GM18870 (cell line): ENCODE results near the gene TRABD2A.

Experiments used
- ATAC-seq: cut with Tn5 transposase; IDR thresholded peaks from one replicate; pipeline ENCODE4 v1.9.1; 2021; ENCODE audit warnings: moderate library complexity; ENCODE audit not compliant: unreplicated experiment

TRABD2A gene

DNA sequence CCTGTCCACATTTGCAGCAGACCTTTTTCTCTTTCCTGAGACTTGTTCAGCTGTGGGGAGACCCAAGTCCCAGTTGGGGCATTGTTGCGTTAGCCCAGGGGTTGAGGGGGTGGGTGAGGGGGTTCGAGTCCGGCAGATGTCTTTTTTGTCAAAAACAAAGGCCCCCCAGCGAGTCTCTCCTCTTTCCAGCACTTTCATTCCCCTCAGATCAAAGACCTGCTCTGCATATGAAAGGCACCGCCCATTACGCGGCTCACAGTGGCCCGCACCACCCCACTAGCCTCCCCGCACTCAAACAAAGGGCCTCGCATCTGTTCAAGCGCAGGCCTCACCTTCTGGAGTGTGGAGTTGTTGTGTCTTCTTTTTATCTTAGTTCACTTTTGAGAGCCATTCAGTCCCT lies 25.2 kb downstream of the TRABD2A start:
- ATAC-seq: no peak

DNA sequence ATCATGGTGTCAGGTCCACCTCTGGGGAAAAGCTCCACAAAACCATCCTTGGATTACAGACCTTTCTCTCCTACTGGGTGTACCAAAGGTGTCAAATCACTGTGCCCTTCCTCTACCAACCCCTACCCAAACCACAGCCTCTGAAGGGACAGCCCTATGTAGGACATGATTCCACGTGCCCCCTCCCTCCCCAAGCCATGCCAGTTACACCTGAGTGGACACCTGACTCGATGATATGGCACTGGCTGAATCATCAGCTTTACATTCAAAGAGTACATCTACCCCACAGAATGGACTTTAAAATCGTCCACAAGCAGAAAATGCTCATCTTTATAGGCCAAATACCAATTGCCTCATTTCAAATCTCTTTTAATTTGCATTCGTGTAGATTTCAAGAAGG lies 26.0 kb downstream of the TRABD2A start:
- ATAC-seq: no peak

DNA sequence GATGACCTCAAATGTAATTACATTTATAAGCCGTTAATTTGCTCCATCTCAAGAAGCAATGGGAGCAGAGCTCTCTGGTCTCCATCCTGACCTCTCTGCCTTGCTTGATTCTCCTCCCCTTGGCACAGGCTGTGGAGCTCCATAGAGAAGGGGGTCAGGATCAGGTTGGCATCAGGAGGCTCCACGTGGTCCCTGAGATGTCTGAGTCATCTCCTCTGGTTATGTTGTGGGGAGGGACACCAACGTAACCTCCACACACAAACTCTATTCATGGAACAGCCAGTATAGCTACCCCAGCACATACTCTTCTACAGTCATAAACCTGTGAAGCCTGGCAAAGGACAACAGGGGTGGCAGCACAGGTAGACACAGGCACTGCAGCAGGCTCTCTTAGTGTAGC lies 29.0 kb downstream of the TRABD2A start:
- no peak for ATAC-seq

DNA sequence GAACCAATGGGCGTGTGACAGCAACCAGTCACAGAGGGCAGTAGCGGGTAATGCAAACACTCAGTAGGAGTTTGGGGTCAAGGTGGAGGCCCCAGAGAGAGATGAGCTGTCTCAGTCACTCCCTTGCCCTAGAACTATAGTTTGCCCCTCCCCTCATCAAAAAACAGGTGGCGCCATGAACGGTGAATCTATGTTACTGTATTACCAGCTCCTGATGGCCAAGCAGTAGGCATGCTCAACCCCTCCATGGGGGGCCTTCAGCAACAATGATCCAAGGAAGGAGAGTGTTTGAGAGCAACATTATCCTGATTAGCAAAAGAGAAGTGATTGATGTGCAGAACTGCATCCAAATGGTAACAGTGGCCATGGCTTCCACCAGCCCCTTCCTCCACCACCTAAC lies 30.4 kb downstream of the TRABD2A start:
- no peak for ATAC-seq

DNA sequence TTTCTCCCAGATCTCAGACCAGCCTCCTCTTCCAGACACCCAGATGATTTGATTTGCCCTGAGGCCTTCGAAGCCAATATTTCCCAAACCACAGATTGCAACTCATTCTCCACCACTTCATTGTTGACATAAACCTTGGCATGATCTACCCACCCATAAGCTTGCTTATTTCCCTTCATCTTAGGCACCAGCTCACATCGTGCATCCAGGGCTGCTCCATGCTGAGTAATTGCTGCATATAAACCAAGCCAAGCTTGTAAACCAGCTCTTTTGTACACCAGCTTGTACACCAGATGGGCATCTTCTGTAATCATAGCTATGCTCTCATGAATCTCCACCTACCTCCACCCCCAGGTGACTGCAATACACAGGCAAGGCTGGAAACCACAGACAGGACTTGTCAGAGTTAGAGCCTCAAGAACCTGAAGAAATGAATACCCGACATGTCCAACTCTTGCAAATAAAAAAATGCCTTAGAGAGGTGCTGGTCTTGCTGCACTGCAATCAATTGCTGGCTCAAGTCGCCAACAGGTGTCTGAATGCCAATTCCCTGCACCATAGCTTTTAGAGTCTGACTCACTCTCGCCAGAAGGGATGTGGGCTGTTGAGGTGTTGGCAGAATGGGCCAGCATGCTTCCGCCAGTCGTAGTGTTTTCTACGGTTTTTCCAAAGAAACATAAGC lies 31.5 kb downstream of the TRABD2A start:
- no peak for ATAC-seq

DNA sequence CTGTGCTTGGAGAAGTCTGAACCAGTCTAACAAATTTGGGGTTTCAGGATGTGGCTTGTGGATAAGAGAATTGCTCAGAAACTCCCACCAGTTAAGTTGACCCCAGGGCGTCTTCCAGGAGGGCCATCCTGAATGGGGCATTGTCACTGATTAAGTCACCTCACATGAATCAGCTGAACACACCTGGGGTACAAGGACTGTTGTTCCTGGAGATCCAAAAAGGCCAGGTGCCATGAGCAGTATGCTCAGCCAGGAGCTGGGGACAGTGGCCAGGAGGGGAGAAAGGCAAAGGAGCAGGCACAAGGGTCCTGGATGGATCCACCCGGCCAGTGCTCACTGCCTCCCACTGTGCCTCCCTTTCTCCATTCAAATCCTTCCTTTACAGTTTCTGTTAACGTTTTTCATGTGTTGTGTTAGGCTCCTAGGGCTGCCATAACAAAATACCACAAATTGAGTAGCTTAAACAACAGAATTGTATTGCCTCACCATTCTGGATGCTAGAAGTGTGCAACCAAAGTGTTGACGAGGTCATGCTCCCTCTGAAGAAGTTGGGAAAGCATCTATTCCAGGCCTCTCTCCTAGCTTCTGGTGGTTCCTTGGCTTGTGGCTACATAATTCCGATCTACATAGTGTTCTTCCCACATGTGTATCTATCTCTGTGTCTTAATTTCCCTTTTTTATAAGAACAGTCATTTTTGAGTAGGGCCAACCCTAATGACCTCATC lies 33.4 kb downstream of the TRABD2A start:
- ATAC-seq: no peak

DNA sequence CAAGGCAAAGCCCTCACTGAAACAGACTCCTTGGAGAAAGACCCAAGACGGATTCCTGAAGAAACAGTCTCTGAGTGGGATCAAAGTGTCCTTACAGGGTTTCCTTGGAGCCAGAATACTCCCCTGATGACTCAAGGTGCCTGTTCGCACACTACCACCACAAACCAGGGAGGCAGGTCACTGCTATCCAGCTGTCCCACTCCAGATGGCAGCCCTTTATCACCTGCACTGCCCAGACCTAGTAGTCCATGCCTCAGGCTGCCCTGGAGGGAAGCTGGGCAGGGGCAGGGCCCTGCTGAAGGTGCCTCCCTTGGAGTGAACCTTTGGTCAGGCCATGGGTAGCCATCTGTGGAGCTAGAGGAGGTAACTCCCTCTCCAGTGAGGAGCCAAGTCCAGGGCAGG lies 34.1 kb downstream of the TRABD2A start:
- ATAC-seq: no peak

DNA sequence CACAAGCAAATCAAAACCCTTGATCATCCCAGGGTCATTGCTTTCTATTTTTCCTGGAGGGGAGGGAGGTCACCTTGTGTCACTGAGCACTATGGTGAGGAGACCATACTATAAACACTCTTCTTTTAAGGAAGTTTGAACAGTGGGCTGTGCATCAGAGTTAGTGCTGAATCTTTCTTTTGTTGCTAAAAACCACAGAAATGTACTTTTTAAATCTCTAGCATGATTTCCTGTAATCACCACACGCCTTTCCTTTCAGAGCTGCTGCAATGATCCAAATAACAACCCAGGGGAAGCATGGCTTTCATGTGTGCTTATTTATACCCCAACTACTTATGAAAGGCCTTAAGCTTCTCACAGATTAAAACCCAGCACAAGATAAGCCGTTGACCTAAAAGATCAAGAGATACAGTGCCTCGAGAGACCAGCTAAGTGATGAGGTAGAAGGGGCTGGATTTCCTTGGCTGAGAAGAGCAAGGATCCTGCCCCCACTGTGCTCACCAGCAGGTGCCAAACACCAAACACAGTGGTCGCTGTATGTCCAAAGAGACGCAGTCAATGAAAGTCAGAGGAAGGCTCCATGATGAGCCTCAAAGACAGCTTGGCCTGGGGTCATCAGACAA lies 34.7 kb downstream of the TRABD2A start:
- ATAC-seq: no peak

DNA sequence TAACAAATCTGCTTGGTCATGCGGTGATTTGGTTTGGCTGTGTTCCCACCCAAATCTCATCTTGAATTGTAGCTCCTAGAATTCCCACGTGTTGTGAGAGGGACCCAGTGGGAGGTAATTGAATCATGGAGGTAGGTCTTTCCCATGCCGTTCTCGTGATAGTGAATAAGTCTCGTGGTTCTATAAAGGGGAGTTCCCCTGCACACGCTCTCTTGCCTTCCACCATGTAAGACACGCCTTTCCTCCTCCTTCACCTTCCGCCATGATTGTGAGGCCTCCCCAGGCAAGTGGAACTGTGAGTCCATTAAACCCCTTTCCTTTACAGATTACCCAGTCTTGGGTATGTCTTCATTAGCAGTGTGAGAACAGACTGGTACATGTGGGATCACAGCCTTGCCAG lies 36.7 kb downstream of the TRABD2A start:
- no peak for ATAC-seq

DNA sequence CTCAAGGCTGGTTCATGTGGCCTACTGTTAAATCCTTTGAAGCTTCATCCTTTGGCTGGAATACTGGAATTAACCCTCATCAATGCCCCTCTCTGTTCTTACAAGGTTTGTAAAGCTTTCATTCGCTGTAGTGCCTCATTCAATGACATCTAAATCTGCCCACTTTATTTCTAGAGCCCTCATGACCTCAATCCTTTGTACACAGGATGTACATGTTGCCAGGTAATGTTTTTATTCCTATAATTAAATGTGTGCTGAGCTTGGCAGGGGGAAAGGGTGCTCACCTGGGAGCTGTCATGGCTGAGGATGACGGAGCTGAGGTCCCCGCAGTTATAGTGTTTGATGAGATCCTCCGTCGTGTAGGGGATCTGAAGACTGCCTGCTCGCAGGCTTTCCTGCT lies 39.3 kb downstream of the TRABD2A start:
- ATAC-seq: no peak

DNA sequence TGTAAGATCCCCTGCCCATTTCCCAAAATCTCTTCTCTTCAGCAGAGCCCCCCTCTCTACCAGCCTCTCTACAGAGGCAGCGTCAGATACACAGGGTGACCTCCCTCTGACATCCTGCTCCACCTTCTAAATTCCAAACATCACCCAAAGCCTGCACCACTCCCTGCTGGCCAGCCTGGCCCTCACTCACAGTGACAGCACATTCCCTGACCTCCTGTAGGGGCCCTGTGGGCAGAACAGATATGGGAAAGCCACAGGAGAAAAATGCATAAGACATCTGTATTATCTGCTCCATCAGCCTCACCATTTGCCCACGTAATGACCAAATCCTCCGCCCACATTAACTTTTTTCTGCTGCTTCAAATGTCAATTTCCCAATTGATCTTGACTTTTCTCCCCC lies 40.6 kb downstream of the TRABD2A start:
- no peak for ATAC-seq

DNA sequence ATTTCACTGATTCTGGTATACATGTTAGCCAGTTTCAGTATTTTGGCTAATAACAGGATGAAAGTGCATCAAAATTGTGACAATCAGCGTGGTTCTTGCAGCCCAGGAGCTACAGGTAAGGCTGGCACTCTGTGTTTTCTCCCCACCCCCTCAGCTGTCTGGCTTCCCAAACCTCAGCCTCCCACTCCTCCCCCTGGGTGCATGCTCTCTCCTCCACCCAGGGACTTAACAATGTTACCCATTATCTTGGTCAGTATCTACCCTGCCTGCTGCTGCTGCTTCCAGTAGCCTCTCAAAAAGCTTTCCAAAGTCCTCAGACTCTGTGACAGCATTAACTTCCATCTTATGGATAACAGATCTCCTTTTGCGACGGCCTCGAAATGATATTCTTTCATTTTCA lies 41.0 kb downstream of the TRABD2A start:
- no peak for ATAC-seq

DNA sequence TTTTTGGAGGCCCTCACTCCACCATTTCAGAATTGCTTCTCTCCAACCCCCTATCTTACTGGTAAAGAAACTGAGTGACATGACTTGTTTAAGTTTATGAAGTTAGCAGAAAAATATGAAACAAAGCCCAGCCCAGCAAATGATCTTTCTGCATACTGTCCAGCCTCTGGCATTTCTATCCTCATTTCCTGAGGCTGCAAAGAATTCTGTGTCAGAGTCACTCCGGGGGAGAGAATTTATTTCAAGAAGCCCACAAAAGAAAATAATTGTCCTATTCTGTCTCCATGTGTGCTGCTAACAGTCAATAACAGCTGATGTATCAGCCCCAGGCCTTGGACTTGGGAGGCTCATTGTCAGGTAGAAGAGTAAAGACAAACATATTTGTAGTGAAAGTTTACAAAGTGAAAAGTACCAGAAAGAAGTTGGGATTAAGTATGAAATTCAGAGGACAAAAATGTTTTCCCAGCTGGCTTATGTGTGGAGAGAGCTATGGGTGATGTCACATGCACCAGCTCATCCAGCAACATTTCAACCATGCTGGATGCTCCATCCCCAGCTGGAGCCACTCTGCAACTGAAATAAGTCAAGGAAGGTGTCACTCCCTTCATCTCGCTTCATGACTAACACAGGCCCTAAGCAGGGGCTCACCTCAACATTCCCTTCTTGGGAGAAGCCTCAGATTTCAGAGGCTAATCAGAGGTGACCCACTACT lies 42.3 kb downstream of the TRABD2A start:
- no peak for ATAC-seq

DNA sequence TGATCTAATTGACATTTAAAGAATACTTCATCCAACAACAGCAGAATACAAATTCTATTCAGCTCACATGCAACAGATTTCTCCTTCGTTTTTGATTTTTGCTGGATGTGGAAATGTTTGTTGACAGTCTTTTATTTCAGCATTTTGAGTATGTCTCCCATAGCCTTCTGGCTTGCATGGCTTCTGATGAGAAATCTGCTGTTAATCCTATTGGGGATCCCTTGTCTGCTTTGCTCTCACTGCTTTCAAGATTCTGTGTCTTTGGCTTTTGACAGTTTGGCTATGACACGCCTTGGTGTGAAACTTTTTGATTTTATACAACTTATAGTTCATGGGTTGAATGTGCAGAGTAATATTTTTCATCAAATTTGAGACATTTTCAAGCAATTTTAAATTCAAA lies 44.7 kb downstream of the TRABD2A start:
- no peak for ATAC-seq

DNA sequence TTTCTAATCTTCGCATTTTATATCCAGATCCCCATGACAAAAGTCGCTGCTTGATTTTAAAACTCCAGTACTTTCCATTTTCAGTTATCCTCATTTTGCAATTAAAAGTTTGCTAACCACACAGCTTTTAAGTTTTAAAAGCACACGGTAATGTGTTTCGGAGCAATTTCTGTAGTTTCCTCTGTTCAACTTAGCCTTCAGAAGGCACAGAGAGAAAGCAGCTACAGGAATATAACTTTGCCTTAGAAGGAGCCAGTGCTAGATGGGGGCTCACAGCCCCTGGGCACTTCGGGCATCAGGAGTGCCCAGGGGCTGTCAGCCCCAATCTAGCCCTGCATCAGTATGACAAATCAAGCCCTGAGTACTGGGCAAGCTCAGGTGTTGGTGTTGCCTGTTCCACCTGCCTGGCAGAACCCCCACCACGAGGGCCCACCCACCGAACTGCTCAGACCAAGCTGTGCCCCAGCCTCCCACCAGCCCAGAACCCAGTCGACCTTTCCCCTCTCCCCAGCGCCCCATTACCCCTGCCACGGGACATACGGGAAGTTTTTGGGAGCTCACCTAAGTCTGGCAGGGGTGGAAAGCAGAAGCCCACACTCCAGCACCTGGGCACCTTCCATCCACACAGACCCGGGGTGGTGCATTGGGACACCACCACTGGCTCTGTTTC lies 47.3 kb downstream of the TRABD2A start:
- no peak for ATAC-seq

DNA sequence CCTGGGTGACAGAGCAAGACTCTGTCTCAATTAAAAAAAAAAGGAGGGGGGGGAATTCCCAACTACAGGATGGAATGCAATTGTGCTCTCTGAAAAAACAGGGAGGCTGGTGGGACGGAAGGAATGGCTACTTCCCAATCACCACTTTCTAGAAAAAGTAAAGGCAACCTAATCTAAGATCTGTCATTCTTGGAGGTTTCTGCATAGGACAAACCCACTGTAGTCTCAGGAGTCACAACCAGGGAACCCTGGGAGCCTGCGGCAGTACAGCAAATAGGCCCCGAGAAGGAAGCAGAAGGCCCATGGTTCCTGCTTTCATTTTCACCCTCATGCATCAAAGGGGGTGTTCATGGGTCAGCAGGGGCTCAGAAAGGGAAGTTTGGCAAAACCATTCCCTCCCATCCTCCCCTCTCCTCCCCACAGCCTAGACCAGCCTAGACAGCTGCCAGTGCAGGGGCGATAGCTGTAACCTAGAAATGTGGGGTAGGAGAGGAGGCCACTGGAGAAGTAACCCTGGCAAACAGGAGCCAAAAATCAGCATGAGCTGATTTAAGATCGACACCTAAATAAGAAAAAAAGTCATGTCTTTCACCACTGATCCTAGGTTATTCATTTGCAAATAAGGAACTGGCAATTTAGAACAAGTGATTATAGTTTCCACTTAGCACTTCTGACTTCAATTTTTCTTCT lies 48.0 kb downstream of the TRABD2A start:
- ATAC-seq: peak; percentile 69

DNA sequence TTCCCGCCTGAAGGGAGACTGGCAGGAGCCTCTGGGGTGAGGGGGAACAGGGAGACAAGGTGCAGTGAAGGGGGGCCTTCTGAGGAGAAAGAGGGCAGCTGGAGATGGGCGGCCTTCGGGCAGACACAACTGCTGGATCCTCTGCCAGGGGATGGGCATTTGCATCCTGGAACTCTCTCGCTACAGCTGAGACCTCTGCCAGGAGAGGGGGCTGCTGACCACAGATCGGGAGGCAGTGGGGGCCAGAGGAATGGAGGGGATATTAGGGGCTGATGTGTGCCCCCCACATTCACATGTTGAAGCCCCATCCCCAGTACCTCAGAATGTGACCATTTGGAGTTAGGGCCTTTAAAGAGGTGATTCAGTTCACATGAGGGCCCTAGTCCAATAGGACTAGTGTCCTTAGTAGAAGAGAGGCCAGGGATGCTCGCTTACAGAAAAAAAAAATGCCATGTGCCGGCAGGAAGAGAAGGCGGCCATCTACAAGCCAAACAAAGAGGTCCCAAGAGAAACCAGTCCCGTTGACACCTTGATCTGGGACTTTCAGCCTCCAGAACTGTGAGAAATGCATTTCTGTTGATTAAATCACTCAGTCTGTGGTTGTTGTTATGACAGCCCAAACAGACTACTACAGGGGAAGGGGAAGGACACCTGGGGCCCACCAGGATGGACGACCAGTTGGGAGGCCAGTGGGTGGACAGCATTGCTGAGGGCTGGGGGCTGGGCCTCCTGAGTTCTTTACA lies 50.0 kb downstream of the TRABD2A start:
- no peak for ATAC-seq

DNA sequence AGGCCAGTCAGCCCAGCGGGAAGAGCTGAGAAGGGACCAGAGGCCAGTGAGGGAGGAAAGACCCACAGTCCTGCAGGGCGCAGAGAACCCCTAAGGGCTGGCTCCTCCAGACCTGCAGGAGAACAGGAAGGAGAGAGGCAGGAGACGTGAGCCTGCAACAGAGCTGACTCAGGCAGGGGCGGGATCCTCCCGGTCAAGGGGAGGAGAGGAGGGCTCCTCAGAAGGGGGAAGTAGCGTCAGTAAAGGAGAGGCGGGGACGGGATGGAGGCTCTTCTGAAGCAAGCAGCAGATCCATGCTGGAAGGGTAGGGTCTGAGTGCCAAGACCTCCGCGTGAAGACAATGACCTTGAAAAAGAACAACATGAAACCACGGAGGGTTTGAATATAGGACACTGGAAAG lies 50.8 kb downstream of the TRABD2A start:
- no peak for ATAC-seq

DNA sequence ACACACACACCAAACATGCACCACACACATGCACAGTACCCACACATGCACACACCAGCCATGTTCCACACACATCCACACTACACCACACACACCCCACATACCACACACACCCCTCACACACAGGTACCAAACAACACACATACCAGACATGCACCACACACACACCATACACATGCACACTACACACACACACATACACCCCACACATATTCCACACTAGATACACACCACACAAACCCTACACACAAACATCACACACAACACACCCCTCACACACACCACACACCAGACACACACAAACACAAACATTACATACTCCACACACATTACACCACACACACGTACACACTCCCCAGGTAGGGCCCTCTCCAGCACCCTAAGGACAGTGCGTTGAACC lies 51.2 kb downstream of the TRABD2A start:
- ATAC-seq: no peak

DNA sequence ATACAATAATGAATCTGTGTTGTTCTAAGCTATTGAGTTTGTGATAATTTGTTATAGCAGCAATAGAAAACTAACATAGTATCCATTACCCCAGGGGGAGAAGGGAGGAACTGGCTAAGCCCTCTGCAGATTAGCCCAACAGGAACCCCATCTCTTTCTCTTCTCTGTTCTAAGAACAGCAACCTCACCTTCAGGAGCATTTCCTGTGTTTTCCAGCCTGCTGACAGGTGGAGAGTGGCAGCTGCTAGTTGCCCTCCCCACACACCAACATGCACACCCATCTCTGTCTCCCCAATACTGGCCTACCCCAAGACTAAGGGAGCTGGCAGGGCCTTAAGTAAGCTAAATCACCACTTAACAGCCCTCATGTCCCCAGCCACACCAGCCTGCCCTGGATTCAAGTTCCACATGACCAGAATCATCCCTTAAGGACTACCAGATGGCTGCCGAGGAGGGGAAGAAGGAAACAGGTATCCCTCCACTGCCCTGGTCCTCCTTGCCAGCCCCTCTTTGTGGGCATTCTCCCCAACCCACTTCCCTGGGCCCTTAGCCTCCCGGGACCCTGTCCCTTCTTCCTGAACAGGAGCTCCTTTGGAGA lies 52.8 kb downstream of the TRABD2A start:
- ATAC-seq: no peak
